Measurements from ENCODE around the gene SOBP. TPM values are rescaled to one million over a fixed set of nuclear protein-coding genes. Genes with fewer than 3 reads are reported as not detected.
A peak's percentile ranks its signal among the peaks of the same experiment; 100 is the strongest.

The SOBP gene
- total and polyA plus RNA-seq, 4 donors = 24.0 to 44.6 (median 37.0) TPM

GRCh38 chr6:107589199-107589598 lies 99.3 kb downstream of the SOBP start:
- Histone ChIP-seq H3K9me3 (ENCODE audit: control insufficient read depth, insufficient read depth, low read length) (no peaks in the 10 kb centered on the region), H3K27ac (ENCODE audit: low read depth, low read length) (peak overlapping the region; percentile 10), H3K27me3 (ENCODE audit: control insufficient read depth, insufficient read depth, low read length) (no peaks in the 10 kb centered on the region), H3K4me1 (ENCODE audit: control insufficient read depth, insufficient read depth, low read length) (peaks cover 6% of the 10 kb centered on the region), H3K36me3 (ENCODE audit: control insufficient read depth, insufficient read depth, low read length) (no peaks in the 10 kb centered on the region), H3K4me3 (ENCODE audit: low read depth, low read length) (no peak overlapping the region)
- WGBS (ENCODE audit: insufficient coverage) = 13% methylated on average over 3 of the region's 5 CpGs
- DNase-seq (ENCODE audit: low read depth in 4 of 6, low spot score in 6 of 6) = peak in 2 of 6 donors; percentile 37 to 53

DNA sequence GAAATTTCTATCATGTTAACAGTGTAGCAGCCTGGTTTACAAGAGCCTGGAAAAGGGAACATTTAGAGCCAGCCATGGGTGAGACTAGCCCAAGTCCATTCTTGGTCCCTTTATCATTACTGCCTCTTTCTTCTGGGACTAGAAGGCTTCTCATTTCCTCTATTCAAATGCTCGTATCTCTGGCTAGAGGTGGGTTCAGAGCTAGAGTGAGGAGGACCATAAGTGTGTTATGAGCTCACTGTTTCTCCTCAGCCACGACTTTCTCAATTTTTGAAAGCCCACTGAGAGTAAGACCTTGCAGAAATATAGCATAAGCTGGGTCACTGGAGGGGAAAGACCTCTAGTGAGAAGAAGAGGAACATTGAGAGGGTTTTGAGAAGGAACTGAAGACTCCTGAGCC lies 100.0 kb downstream of the SOBP start:
- Histone ChIP-seq H3K36me3 (ENCODE audit: control insufficient read depth, insufficient read depth, low read length) (no peaks in the 10 kb centered on the region), H3K9me3 (ENCODE audit: control insufficient read depth, insufficient read depth, low read length) (no peaks in the 10 kb centered on the region), H3K27ac (ENCODE audit: low read depth, low read length) (no peak overlapping the region), H3K4me1 (ENCODE audit: control insufficient read depth, insufficient read depth, low read length) (peaks cover 6% of the 10 kb centered on the region), H3K4me3 (ENCODE audit: low read depth, low read length) (no peak overlapping the region), H3K27me3 (ENCODE audit: control insufficient read depth, insufficient read depth, low read length) (no peaks in the 10 kb centered on the region)
- DNase-seq (ENCODE audit: low read depth in 4 of 6, low spot score in 6 of 6) = no peak
- WGBS (ENCODE audit: insufficient coverage) = 60% methylated on average over 1 of the region's 2 CpGs

- Histone ChIP-seq H3K4me1 (ENCODE audit: control insufficient read depth, insufficient read depth, low read length) (peaks cover 6% of the 10 kb centered on the region), H3K27ac (ENCODE audit: low read depth, low read length) (no peak overlapping the region), H3K4me3 (ENCODE audit: low read depth, low read length) (no peak overlapping the region), H3K27me3 (ENCODE audit: control insufficient read depth, insufficient read depth, low read length) (no peaks in the 10 kb centered on the region), H3K9me3 (ENCODE audit: control insufficient read depth, insufficient read depth, low read length) (no peaks in the 10 kb centered on the region), H3K36me3 (ENCODE audit: control insufficient read depth, insufficient read depth, low read length) (no peaks in the 10 kb centered on the region)
- no CpG with 5 or more reads among the region's 1 CpG for WGBS (ENCODE audit: insufficient coverage)
- peak in 2 of 6 donors; percentile 34 to 57 for DNase-seq (ENCODE audit: low read depth in 4 of 6, low spot score in 6 of 6)
Observed at GRCh38 chr6:107590378-107590777, 100.5 kb downstream of the SOBP start.

GRCh38 chr6:107591346-107591745 lies 101.4 kb downstream of the SOBP start:
- no CpG with 5 or more reads among the region's 1 CpG for WGBS (ENCODE audit: insufficient coverage)
- Histone ChIP-seq H3K27me3 (ENCODE audit: control insufficient read depth, insufficient read depth, low read length) (no peaks in the 10 kb centered on the region), H3K36me3 (ENCODE audit: control insufficient read depth, insufficient read depth, low read length) (no peaks in the 10 kb centered on the region), H3K9me3 (ENCODE audit: control insufficient read depth, insufficient read depth, low read length) (no peaks in the 10 kb centered on the region), H3K4me3 (ENCODE audit: low read depth, low read length) (no peak overlapping the region), H3K27ac (ENCODE audit: low read depth, low read length) (no peak overlapping the region), H3K4me1 (ENCODE audit: control insufficient read depth, insufficient read depth, low read length) (peaks cover 6% of the 10 kb centered on the region)
- DNase-seq (ENCODE audit: low read depth in 4 of 6, low spot score in 6 of 6) = no peak

GRCh38 chr6:107592806-107593205 lies 102.9 kb downstream of the SOBP start:
- DNase-seq (ENCODE audit: low read depth in 4 of 6, low spot score in 6 of 6) = no peak
- H3K27me3 ChIP-seq (ENCODE audit: control insufficient read depth, insufficient read depth, low read length) = no peaks in the 10 kb centered on the region
- no peaks in the 10 kb centered on the region for H3K36me3 ChIP-seq (ENCODE audit: control insufficient read depth, insufficient read depth, low read length)
- no peak overlapping the region for H3K4me3 ChIP-seq (ENCODE audit: low read depth, low read length)
- H3K27ac ChIP-seq (ENCODE audit: low read depth, low read length) = no peak overlapping the region
- WGBS (ENCODE audit: insufficient coverage) = no CpG with 5 or more reads among the region's 2 CpGs
- no peaks in the 10 kb centered on the region for H3K9me3 ChIP-seq (ENCODE audit: control insufficient read depth, insufficient read depth, low read length)
- peaks cover 6% of the 10 kb centered on the region for H3K4me1 ChIP-seq (ENCODE audit: control insufficient read depth, insufficient read depth, low read length)

GRCh38 chr6:107594736-107595135 lies 104.8 kb downstream of the SOBP start:
- DNase-seq (ENCODE audit: low read depth in 4 of 6, low spot score in 6 of 6) = no peak
- no CpG with 5 or more reads among the region's 2 CpGs for WGBS (ENCODE audit: insufficient coverage)
- Histone ChIP-seq H3K36me3 (ENCODE audit: control insufficient read depth, insufficient read depth, low read length) (no peaks in the 10 kb centered on the region), H3K4me1 (ENCODE audit: control insufficient read depth, insufficient read depth, low read length) (peaks cover under 1% of the 10 kb centered on the region), H3K27me3 (ENCODE audit: control insufficient read depth, insufficient read depth, low read length) (no peaks in the 10 kb centered on the region), H3K4me3 (ENCODE audit: low read depth, low read length) (no peak overlapping the region), H3K27ac (ENCODE audit: low read depth, low read length) (no peak overlapping the region), H3K9me3 (ENCODE audit: control insufficient read depth, insufficient read depth, low read length) (no peaks in the 10 kb centered on the region)

GRCh38 chr6:107598091-107598490 lies 108.2 kb downstream of the SOBP start:
- Histone ChIP-seq H3K36me3 (ENCODE audit: control insufficient read depth, insufficient read depth, low read length) (no peaks in the 10 kb centered on the region), H3K4me1 (ENCODE audit: control insufficient read depth, insufficient read depth, low read length) (peaks cover 5% of the 10 kb centered on the region), H3K4me3 (ENCODE audit: low read depth, low read length) (no peak overlapping the region), H3K27ac (ENCODE audit: low read depth, low read length) (no peak overlapping the region), H3K9me3 (ENCODE audit: control insufficient read depth, insufficient read depth, low read length) (no peaks in the 10 kb centered on the region), H3K27me3 (ENCODE audit: control insufficient read depth, insufficient read depth, low read length) (no peaks in the 10 kb centered on the region)
- no peak for DNase-seq (ENCODE audit: low read depth in 4 of 6, low spot score in 6 of 6)
- 95% methylated on average over 5 of the region's 6 CpGs for WGBS (ENCODE audit: insufficient coverage)

DNA sequence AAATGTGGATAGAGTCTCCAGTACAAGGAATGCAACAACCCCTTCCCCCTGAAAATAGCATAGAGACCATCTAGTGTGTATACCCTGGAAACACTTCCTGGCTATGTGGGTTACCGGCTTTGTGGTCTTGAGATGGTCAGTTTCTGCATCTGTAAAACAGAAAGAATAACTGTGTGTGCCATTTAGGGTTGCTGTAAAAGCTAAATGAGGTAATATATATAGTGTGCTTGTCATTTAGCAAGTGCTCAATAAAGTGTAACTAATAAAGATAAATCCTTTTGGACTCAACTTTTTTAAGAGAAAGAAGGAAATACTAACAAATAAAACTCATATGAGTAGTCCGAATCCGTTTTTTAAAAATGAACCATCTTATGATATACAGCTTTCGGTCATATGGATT lies 109.1 kb downstream of the SOBP start:
- DNase-seq (ENCODE audit: low read depth in 4 of 6, low spot score in 6 of 6) = no peak

DNA sequence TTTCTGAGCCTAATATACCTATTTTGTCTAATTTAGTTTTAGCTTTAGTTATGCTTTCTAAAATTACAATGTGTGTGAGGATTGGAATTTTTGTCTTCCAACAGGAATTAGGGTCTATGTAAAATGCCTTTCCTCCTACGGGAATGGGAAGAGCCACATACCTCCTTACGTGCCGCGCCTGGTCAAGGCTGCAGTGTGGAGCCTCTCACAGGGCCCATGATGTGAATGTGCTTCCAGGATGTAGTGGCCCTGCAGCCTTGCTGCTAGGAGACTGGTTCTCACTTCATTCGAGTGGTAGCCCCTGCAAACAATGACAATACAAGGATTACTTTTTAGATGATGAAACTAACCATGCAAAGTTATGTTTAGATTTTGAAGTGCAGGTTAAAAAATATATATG lies 110.2 kb downstream of the SOBP start:
- H3K4me3 ChIP-seq (ENCODE audit: low read depth, low read length) = no peak overlapping the region
- H3K36me3 ChIP-seq (ENCODE audit: control insufficient read depth, insufficient read depth, low read length) = no peaks in the 10 kb centered on the region
- no CpG with 5 or more reads among the region's 5 CpGs for WGBS (ENCODE audit: insufficient coverage)
- H3K4me1 ChIP-seq (ENCODE audit: control insufficient read depth, insufficient read depth, low read length) = peaks cover 8% of the 10 kb centered on the region
- no peak overlapping the region for H3K27ac ChIP-seq (ENCODE audit: low read depth, low read length)
- H3K9me3 ChIP-seq (ENCODE audit: control insufficient read depth, insufficient read depth, low read length) = no peaks in the 10 kb centered on the region
- no peaks in the 10 kb centered on the region for H3K27me3 ChIP-seq (ENCODE audit: control insufficient read depth, insufficient read depth, low read length)
- DNase-seq (ENCODE audit: low read depth in 4 of 6, low spot score in 6 of 6) = no peak

More for the DNA sequence above, 109.1 kb downstream of the SOBP start:
- H3K27me3 ChIP-seq (ENCODE audit: control insufficient read depth, insufficient read depth, low read length) = no peaks in the 10 kb centered on the region
- peaks cover 8% of the 10 kb centered on the region for H3K4me1 ChIP-seq (ENCODE audit: control insufficient read depth, insufficient read depth, low read length)
- H3K27ac ChIP-seq (ENCODE audit: low read depth, low read length) = no peak overlapping the region
- no peak overlapping the region for H3K4me3 ChIP-seq (ENCODE audit: low read depth, low read length)
- no peaks in the 10 kb centered on the region for H3K9me3 ChIP-seq (ENCODE audit: control insufficient read depth, insufficient read depth, low read length)
- H3K36me3 ChIP-seq (ENCODE audit: control insufficient read depth, insufficient read depth, low read length) = no peaks in the 10 kb centered on the region
- no CpG with 5 or more reads among the region's 4 CpGs for WGBS (ENCODE audit: insufficient coverage)

DNA sequence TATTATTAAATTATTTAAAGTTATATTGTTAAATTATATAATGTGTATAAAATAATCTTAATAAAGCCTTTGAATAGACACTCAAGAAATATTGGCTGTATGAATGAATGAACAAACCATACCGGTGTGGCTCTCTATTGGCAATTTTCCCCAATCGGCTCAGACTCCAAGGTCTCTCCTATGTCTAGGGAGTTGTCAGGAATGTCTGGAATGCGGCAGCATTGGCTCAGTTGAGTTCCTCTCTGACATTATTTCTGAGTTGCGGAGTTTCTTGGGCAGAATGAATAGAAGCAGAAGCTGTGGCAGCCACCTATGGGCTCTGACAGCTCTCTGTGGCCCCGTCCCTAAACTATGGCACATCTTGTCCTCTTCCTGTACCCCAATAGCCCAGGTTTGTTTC lies 111.0 kb downstream of the SOBP start:
- Histone ChIP-seq H3K36me3 (ENCODE audit: control insufficient read depth, insufficient read depth, low read length) (no peaks in the 10 kb centered on the region), H3K4me3 (ENCODE audit: low read depth, low read length) (no peak overlapping the region), H3K9me3 (ENCODE audit: control insufficient read depth, insufficient read depth, low read length) (no peaks in the 10 kb centered on the region), H3K27ac (ENCODE audit: low read depth, low read length) (no peak overlapping the region), H3K4me1 (ENCODE audit: control insufficient read depth, insufficient read depth, low read length) (peaks cover 8% of the 10 kb centered on the region), H3K27me3 (ENCODE audit: control insufficient read depth, insufficient read depth, low read length) (no peaks in the 10 kb centered on the region)
- DNase-seq (ENCODE audit: low read depth in 4 of 6, low spot score in 6 of 6) = peak in 1 of 6 donors; percentile 55
- 53% methylated on average over 3 of the region's 5 CpGs for WGBS (ENCODE audit: insufficient coverage)

Measured in spinal cord (tissue), 10 donors.